ENCODE data around the gene TBXAS1. TPM values are rescaled to one million over a fixed set of nuclear protein-coding genes. Genes with fewer than 3 reads are reported as not detected.

The TBXAS1 gene
- total RNA-seq, 4 donors from 2014 or later, result 9.0 to 22.2 (median 14.6) TPM

- no peak overlapping the region for H3K4me3 ChIP-seq
- in situ Hi-C loops (cut with MboI; ENCODE audit: low pct_ligation_motif_present in 1 of 4, low pct_unique_long_range_greater_than_20kb in 1 of 4, low sequenced_read_pairs in 3 of 4), result no loop called here
- H3K4me1 ChIP-seq, result no peaks in the 10 kb centered on the region
- H3K27ac ChIP-seq, result no peak overlapping the region
- DNase-seq, result no peak
- H3K27me3 ChIP-seq, result no peaks in the 10 kb centered on the region
- WGBS, 2 donors (ENCODE audit: low coverage in 1 of 2), result 72 to 76% methylated on average over 7 to 8 of the region's 8 CpGs
- H3K9me3 ChIP-seq, result no peaks in the 10 kb centered on the region
- intact Hi-C loops (cut with DNase I; ENCODE audit: low total_unique reads), result no loop called here
- H3K36me3 ChIP-seq, result no peaks in the 10 kb centered on the region
- TF ChIP-seq POLR2A (IDR thresholded peaks at IDR 0.05) (no peak), POLR2AphosphoS5 (IDR thresholded peaks at IDR 0.05) (no peak), EP300 (IDR thresholded peaks at IDR 0.05; ENCODE audit: low read depth) (no peak), CTCF (IDR thresholded peaks at IDR 0.05) (no peak)
Measured at GRCh38 chr7:139931190-139931934, 102.3 kb downstream of the TBXAS1 start.

- peaks cover 0 to 8% (median 0%) of the 10 kb centered on the region in 4 donors for H3K4me1 ChIP-seq
- in situ Hi-C loops (cut with MboI; ENCODE audit: low pct_ligation_motif_present in 1 of 4, low pct_unique_long_range_greater_than_20kb in 1 of 4, low sequenced_read_pairs in 3 of 4), result no loop called here
- no peaks in the 10 kb centered on the region for H3K27me3 ChIP-seq
- TF ChIP-seq POLR2A (IDR thresholded peaks at IDR 0.05), result no peak
- no peak for TF ChIP-seq POLR2AphosphoS5 (IDR thresholded peaks at IDR 0.05)
- TF ChIP-seq CTCF (IDR thresholded peaks at IDR 0.05), result no peak
- no peaks in the 10 kb centered on the region for H3K9me3 ChIP-seq
- no peak for DNase-seq
- H3K4me3 ChIP-seq, result no peak overlapping the region
- H3K27ac ChIP-seq, result no peak overlapping the region
- intact Hi-C loops (cut with DNase I; ENCODE audit: low total_unique reads), result no loop called here
- no peaks in the 10 kb centered on the region for H3K36me3 ChIP-seq
Measured at GRCh38 chr7:139932531-139932930, 103.5 kb downstream of the TBXAS1 start.

- Histone ChIP-seq H3K36me3 (no peaks in the 10 kb centered on the region), H3K27ac (no peak overlapping the region), H3K4me3 (no peak overlapping the region), H3K9me3 (no peaks in the 10 kb centered on the region), H3K4me1 (peaks cover 0 to 8% (median 0%) of the 10 kb centered on the region in 4 donors), H3K27me3 (no peaks in the 10 kb centered on the region)
- in situ Hi-C loops (cut with MboI; ENCODE audit: low pct_ligation_motif_present in 1 of 4, low pct_unique_long_range_greater_than_20kb in 1 of 4, low sequenced_read_pairs in 3 of 4) (no loop called here), intact Hi-C loops (cut with DNase I; ENCODE audit: low total_unique reads) (no loop called here)
- WGBS, 2 donors (ENCODE audit: low coverage in 1 of 2), result 62 to 80% methylated on average over 1 to 2 of the region's 2 CpGs
- no peak for DNase-seq
- TF ChIP-seq POLR2AphosphoS5 (IDR thresholded peaks at IDR 0.05) (peak in 1 of 3 donors; percentile 18), CTCF (IDR thresholded peaks at IDR 0.05) (no peak)
Measured at GRCh38 chr7:139936760-139937310, 107.8 kb downstream of the TBXAS1 start.

GRCh38 chr7:139937715-139938114, 108.7 kb downstream of the TBXAS1 start:
- no peak overlapping the region for H3K27ac ChIP-seq
- H3K4me3 ChIP-seq, result no peak overlapping the region
- in situ Hi-C loops (cut with MboI; ENCODE audit: low pct_ligation_motif_present in 1 of 4, low pct_unique_long_range_greater_than_20kb in 1 of 4, low sequenced_read_pairs in 3 of 4), result no loop called here
- H3K4me1 ChIP-seq, result peaks cover 0 to 8% (median 0%) of the 10 kb centered on the region in 4 donors
- no peak for DNase-seq
- H3K36me3 ChIP-seq, result no peaks in the 10 kb centered on the region
- TF ChIP-seq POLR2A (IDR thresholded peaks at IDR 0.05) (no peak), CTCF (IDR thresholded peaks at IDR 0.05) (no peak), EP300 (IDR thresholded peaks at IDR 0.05; ENCODE audit: low read depth) (no peak)
- no peaks in the 10 kb centered on the region for H3K9me3 ChIP-seq
- WGBS, 2 donors (ENCODE audit: low coverage in 1 of 2), result 65 to 82% methylated on average over 6 of the region's 6 CpGs
- H3K27me3 ChIP-seq, result no peaks in the 10 kb centered on the region
- intact Hi-C loops (cut with DNase I; ENCODE audit: low total_unique reads), result no loop called here

Data from transverse colon (tissue), 4 donors.